GM18861 (cell line): ENCODE results near the gene RPS6KA2.

Experiments
- ATAC-seq: cut with Tn5 transposase; IDR thresholded peaks from one replicate; pipeline ENCODE4 v1.9.1; 2021; ENCODE audit not compliant: unreplicated experiment

Gene RPS6KA2

DNA sequence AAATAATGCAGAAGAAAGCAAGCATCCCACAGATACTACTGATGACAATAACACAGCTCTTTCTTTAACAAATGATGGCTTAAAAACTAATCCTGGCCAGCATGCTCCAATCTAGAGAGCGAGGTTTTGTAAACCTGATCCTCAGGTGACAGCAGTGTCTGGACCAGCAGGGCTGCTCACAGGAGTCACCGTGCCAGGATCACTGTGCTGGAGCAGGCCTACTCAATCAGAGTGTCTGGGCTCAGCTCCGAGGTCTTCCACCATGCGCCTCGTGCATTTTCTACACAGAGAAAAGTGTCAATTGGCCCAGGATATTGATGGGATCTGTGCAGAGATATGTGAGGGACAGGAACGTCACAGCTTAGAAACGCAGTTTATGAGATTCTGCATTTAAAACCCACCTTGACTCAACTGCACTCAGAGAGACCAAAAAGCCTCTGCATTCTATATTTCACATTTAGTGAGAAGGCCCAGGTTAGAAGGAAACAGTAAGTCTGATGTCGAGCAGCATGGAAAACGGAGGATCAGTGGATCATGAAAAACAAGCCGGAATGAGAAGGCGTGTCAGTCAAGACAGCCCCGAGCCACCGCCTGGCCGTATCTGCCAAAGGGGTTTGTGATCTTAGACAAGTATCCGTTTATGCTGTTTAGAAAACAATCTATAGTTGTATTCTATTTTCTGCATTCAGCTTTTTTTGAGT is 48.4 kb downstream of the RPS6KA2 start:
- no peak for ATAC-seq

DNA sequence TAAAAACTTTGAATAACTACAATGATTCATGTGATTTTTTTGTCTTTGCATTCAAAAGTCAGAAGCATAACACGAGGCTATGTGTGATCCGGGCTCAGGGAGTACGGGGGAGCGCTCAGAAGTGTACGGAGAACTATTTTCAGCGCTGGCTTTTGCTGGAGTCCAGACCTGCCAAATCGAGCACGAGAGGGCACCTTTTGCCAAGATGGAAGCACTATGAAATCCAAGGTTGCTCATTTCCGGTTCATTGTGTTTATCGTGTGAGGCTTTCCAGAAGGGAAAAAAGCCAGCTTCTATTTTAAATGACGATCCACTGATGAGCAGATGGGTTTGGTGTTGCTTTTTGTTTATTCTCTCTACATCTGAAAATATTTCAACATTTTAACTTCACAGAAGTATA is 51.8 kb downstream of the RPS6KA2 start:
- ATAC-seq: no peak

DNA sequence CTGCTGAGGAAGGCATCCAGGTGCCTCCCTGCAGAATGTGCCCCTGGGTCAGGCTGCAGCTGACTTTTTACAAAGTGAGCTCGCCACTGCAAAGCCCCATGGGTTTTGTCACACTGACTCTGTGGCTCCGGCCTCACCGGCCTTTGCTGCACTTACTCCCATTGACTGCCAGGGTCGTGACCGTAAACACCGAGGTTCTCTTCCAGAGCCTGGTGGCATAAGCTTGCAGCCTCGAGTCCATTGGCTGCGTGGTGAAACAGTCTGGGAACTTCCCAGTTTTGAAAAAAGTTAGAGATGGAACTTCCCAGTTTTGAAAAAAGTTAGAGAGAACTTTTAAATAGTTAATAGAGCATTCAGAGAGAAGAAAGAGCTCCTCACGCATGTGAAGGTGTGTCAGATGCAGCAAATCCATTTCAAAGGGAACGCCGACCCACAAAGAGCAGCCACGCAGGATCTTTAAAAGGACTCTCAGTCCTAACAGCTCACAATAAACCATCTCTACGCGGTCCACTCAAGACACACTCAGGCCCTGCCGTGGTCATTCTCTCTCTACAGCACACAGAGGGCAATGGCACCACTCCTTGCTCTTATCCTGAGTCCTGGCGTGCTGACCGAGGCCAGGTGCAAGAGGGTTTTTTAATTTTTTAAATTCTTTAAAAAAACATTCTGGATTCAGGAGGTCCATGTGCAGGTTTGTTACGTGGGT is 53.4 kb downstream of the RPS6KA2 start:
- ATAC-seq: no peak

DNA sequence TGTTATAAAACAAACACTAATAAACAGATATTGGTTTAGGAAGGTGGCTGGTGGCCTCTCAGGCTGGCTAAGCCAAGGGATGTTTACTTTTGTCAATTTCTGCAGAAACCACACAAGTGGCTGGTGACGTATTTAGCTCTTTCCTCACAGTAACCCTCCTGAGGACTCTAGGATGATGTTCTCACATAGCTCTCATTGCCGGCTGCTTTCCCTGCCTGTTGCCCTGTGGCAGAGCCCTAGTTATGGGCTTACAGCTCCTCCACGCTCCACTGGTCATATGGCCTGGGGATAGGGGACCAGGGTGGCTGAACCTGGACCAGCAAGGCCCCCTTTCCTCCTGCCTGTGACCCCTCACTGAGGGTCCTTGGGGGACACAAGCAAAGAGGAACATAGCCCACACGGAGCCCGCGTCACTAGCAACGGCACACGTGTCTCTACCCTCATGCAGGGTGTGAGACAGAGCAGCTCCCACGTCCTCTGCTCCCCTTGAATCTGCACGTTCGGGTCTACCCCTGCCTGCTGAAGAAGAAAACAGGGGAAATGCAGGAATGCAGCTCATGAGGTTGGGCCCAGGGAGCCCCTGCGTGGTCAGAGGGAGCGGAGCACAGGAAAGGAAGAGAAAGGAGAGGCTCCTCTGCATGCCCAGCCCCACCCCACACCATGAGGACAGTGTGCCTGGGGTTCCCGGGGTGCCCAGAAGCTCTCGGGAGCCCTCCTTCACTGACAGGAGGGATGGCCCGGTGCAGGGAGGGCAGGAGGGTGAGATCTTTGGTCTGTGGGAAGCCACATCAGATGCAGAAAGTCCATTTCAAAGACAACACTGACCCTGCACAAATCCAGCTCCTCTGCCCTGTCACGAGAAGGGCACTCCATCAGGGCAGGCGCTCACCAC is 54.4 kb downstream of the RPS6KA2 start:
- ATAC-seq: no peak

DNA sequence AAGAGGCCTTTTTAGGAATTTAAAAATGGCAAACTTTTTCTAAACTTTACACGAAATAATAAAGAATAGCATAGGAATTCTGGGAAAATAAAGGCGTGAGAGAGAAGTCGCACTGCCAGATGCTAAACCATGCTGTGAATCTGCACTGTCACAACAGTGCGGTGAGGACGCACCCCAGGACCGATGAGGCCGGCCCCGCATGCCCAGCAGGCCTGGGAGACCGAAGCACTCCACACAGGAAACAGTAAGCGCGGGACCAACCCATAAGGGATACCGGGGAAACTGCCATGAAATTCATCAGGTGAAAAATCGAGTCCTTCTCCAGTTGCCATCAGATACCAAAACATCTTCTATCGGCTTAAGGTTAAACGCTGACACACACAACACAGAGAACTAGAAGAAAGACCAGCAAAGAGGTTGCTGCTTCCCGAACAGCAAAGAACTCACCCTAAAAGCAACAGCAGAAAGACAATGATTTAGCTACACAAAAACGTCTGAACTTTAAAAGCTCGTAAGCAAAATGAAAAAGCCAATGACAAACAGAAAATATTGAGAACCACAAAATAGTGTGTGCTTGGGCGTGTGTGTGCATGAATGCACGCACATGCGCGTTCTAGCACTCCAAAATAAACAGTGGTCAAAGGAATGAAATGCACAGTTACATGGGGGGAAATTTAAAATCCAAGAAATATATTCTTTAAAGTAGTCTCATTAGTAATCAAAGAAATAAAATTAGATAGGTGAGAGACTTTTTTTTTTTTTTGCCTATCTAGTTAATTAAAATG is 55.9 kb downstream of the RPS6KA2 start:
- ATAC-seq: no peak

DNA sequence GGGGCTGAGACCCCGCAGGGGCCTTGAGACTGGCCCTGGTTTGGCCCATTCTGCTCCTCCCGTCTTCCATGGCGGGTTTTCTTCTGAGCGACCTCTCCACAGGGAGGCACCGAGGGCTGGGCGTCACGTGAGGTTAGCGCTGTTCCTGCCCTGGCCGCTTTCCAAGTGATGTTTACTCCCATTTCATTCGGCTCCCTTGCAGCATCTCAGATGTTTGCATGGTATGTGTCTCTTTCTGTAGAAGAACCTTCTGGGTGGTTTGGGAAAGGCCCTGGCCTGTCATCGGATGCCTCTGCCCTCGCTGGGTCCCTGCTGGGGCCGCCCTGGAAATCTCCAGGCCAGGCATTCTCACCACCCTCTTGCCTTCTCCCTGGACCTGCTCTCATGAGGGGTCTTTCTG is 57.8 kb downstream of the RPS6KA2 start:
- no peak for ATAC-seq

DNA sequence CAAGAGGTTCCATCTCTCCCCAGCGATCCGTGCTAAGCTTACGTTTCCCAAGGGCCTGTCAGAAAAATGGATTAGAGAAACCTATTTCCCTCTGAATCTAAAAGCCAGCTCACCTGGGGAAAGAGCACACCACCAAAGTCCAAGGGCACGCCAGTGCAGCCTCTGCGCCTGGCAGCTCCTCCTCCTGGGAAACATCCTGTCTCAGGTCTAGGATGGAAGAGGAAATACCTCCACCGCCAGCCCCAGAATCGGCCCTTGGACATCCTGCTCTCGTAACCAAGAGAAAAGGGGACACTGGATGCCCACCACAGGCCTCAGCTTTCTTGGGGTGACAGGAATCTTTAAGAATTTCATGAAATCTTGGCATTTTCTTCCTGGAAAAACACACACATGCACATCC is 59.2 kb downstream of the RPS6KA2 start:
- ATAC-seq: no peak

DNA sequence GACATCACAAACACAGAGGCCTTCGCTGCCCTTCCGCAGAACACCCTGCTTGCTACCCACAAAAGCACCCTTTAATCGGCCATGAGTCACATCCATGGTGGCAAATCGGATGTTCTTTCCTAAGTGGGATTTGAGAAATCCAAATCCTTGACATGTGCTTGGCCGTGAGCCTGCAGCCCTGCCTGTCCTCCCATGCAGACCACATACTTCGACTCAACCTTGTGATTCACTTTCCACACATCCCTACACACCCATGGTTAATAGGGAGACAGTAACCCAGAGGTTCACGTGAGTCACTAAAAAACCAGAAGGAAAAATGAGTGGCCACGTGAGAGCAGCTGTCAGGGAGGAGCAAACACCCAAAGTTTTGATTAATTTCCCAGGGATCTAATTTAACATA is 59.9 kb downstream of the RPS6KA2 start:
- ATAC-seq: no peak

DNA sequence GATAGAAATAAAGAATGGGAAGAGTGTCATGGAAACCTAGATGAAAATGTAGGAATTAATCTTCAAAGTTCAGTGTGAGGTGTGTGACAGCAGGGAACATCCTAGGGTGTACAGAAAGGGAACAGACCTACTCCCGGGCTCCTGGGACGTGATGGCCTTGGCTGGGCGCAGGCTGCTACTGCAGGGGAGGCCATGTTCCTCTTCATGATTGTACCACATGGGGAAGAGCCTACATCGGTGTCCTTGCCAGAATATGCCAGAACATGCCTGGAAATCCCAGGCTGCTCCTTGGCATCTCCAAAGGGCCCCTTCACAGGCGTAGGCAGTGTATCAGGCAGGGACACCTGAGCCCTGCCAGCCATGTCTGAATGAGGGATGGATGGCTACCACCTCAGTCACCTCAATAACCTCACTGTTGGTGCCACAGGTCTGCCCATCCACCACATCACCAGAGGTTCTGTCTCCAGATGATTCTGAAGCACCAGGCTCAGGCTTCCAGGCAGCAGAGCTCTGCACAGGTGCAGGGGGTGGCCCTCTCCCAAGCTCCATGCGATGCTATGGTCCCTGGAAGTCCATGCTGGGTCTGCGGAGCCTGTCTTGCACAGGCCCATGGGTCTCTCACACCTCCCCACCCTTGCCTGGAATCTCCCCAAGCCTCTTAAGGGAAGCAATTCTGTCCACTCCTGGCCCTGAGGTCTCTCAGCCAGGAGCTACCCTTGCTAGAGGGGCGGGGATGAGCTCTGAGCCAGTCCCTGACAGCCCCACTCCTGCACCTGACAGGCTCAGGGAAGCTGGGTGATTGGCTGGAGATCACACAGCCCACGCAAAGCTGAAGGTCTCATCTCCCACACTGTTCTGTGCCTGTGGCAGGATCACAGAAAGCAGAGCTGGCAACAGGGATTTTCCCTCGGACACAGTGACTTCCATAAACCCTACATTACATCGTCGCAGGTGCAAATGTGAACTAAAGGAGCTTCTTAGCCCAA is 60.7 kb downstream of the RPS6KA2 start:
- ATAC-seq: no peak

DNA sequence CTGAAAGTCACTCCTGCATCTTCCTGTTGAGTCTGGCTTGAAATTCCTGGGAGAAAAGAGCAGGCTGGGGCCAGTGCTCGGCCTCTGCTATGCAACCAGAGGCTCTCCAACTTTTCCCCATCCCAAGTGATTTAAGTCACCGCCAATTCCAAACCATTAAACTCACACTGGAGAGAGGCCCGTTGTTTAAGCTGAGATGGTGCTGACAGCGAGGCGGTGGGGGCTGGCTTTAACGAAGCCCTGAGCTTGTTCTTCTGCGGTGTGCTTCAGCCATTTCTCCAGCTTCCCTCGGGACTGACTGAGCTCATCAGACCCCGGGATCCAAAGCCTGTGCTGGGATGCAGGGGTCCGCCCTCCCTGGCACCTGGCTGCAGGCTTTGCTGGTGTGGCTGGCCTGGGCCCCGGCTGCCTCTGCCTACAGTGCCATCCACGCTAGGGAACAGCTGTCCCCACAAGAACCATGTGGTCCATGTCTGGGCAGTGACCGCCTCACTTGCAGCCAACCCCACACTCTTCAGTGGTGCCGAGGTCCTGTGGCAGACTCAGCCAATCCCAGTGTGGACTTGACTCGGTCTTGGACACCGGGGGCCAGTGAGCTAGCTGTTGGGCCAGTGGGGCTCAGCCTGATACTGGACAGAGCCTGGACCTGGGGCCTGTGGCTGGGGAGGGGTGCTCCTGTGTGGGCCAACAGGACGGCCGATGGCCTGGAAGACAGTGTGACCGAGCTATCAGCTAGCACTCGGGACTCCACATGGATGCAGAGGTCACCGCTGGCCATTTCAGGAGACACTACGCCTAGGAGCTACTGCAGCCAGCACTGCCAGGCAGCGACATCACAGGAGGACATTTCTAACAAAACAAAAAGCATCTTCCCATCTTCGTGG is 61.7 kb downstream of the RPS6KA2 start:
- ATAC-seq: no peak

DNA sequence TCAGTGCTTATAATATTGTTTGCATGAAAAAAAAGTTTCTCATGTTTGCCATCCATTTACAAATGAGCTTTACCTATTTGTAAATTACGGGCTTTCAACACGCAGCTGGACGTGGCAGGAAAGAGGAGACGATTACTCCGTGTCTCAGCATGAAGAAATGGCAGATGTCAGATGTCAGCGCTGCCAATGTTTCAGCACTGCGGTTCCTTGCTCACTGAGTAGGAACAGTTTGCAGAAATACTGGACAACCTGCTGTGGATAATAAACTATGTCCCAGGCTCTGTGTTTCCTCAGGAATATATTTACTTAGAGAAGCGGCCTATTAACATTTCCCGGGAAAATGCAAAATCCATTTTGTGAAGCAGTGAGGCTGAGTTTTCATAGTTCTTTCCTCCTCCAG is 63.2 kb downstream of the RPS6KA2 start:
- ATAC-seq: no peak

DNA sequence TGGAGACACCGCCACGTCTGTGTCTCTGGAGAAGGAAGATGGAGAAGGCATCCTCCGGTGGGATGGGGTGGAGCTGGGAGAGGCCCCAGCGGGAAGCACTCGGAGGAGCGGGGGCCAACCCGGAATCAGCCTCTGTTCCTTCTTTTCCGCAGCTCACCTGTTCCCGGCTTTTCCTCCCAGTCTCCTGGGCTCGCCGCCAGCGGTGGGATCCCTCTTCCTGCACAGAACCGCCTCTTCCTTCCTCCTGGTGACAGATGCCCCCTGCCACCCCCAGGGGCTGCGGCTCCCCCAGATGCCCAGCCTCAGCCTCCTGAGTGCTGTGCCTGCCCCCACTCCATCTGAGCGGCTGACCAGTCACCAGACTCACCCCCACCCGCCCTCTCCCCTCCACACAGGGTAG is 63.9 kb downstream of the RPS6KA2 start:
- no peak for ATAC-seq

DNA sequence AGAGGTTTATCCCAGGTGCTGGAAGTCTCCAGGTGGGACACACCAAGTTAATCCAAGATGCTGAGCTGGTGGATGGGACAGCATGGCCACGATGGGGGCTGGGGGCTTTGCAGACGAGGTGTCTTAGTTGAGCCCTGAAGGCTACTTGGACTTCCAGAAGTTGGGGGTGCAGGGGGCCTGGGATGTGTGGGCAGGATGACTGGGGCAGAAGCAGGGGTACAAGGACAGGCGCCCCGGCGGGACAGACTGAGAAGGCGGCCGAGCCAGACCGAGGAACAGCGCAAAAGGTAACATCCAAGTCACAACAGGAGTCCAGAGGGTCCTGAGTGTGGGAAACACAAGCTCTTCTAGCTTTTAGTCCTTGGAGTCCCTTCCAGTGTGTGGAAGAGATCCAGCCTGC is 64.3 kb downstream of the RPS6KA2 start:
- no peak for ATAC-seq

DNA sequence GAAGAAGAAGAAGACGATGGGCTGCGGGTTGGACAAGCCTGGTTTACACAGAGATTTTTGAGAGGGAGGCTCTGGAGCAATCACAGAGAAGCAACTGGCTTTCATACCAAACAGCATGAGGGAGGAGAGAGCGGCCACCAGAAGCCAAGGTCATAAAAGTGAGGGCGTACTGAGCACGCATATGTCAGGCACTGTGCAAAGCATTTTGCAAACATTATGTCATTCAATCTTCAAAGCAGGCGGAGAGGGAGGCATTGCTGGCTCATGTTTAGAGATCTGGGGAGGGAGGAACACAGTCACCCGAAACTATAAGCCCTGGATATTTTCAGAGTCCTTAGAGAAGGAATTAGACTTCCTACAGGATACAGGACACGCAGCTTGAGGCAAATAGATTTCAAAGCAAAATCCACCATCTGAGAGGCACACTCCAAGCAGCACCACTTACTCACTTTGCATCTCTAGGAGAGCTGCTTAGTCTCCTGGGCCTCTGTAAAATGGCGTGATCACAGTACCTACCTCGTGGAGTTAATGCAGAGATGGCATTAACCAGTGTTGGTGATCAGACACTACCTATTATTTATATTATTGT is 65.2 kb downstream of the RPS6KA2 start:
- ATAC-seq: no peak

DNA sequence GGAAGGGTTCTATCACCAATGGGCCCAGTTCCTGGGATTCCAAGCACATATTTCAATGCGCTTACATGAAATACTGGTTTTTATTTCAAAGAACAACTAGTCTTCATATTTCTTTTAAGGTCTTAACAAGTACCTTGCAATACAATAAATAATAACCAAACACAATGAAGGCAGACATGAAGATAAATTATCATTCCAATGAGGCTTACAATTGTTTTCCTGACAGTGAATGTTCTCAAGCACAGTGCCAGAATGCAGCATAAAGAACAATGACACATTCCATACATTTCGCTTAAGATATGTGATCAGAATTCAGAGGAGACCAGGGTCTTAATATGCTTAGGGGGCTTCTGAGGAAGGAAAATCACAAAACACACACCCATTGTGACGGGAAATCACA is 66.8 kb downstream of the RPS6KA2 start:
- ATAC-seq: no peak

DNA sequence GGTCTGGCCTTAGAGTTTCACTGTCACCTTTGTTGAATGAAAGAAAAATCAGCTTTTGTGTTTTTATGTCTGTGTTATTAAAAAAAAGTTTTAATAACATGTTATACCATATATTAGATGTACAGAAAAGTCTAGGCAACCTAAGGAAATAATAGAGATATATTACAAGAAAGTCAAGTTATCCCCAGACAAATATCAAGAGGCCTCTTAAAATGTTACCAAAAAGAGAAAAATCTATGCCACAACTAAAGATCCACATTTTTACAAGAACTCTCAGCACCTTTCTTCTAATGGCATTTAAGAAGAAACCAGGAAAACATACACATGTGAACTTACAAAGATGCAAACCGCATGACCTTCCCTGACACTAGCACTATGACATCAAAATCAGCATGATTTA is 67.4 kb downstream of the RPS6KA2 start:
- ATAC-seq: no peak

DNA sequence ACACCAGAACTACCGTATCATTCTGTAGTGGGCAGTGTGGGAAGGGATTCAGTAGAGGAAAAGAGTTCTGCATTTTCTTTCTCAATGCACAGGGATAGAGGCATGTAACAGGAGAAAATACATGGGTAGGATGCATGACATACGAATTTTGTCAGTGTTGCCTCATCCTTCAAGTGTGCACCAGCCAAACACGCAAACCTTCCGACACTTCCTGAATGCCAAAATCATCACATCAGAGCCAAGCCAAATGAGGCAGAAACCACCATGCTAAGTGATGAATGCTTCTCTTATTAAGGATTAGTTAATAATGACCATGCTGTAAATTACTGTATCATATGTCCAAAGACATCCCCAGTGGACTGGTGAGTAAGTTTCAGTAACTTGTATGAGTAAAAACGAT is 67.8 kb downstream of the RPS6KA2 start:
- no peak for ATAC-seq

DNA sequence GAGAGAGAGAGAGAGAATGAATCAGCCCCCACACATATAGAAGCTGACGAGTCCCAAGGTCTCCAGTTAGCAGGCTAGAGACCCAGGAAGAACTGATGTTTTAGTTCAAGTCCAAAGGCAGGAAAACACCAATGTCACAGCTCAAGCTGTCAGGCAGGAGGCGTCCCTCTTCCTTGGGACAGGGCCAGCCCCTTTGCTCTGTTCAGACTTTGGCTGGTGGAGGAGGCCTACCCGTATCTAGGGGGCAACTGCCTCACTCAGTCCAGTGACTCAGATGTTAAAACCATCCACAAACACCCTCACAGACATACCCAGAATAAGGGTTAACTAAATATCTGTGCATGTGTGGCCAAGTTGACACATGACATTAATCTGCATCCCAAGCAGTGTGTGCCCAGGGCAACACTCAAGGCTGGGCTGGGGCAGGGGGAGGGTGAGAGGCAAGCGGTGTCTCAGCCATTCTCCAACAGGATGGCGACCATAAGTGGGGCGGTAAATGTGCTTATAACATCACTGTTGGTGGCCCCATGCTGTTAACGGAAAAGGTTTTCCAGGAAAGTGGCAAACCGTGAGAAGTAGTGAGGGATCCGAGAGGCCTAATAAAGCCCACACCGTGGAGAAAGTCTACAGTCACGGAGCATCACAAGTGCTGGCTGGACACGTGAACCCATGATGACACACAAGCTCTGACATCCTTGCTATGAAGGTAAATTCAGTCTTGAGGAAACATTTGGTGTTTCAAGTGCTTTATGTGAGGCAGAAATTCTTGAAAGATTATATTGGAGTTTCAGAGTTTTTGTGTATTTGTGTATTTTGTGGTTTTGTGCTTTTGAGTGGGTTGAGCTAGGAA is 68.7 kb downstream of the RPS6KA2 start:
- no peak for ATAC-seq
